Kidney (tissue), 14 donors: ENCODE data around the gene NCKAP5. TPM values are rescaled to one million over a fixed set of nuclear protein-coding genes. Genes with fewer than 3 reads are reported as not detected.

Experiments used
- DNase-seq, 5 donors: peaks; one replicate each; pipeline ENCODE4 v3.0.0-alpha.2; 2013 to 2020
- FAIRE-seq: peaks from 2 replicates; lab custom pipeline; 2012; peaks lifted over from hg19 to GRCh38; lab: Jason Lieb, UNC
- H3K27ac ChIP-seq, 2 donors: one replicate each; pipeline ENCODE4 v1.7.0; 2013; ENCODE audit warnings: low read depth in 2 of 2, low read length in 2 of 2, inconsistent platforms in 1 of 2
- H3K27me3 ChIP-seq: one replicate; pipeline ENCODE4 v1.7.1; 2013; ENCODE audit warnings: low read length, inconsistent platforms; ENCODE audit not compliant: control insufficient read depth, insufficient read depth
- H3K36me3 ChIP-seq, 3 donors: one replicate each; pipeline versions ENCODE4 v1.7.0 to v1.7.1; 2013; ENCODE audit warnings: low read length in 3 of 3, control low read depth in 1 of 3, inconsistent platforms in 1 of 3; ENCODE audit not compliant: insufficient read depth in 3 of 3, control insufficient read depth in 2 of 3
- H3K4me1 ChIP-seq, 3 donors: one replicate each; pipeline versions ENCODE4 v1.7.0 to v1.7.1; 2013; ENCODE audit warnings: low read length in 3 of 3, inconsistent platforms in 1 of 3, low read depth in 1 of 3; ENCODE audit not compliant: control insufficient read depth in 2 of 3, insufficient read depth in 2 of 3
- H3K4me3 ChIP-seq, 3 donors: one replicate each; pipeline versions ENCODE4 v1.7.0 to v1.8.1; 2013; ENCODE audit warnings: low read length in 3 of 3, control low read depth in 1 of 3, inconsistent platforms in 1 of 3
- H3K9ac ChIP-seq, 3 donors: one replicate each; pipeline versions ENCODE4 v1.7.0 to v1.7.1; 2013; ENCODE audit warnings: low read length in 3 of 3, control low read depth in 1 of 3, inconsistent platforms in 1 of 3
- H3K9me3 ChIP-seq, 3 donors: one replicate each; pipeline versions ENCODE4 v1.7.0 to v1.7.1; 2013; ENCODE audit warnings: low read length in 3 of 3, control low read depth in 1 of 3, inconsistent platforms in 1 of 3; ENCODE audit not compliant: control insufficient read depth in 2 of 3, insufficient read depth in 1 of 3
- intact Hi-C: fragments of 100-400 bp; cut with DNase I; formaldehyde crosslinking; loops from one replicate; pipeline ENCODE4 v1.11.1; 2022
- polyA plus RNA-seq: library from polyadenylated mRNA; stranded (reverse); fragments of 350-450 nt; fragmentation: Illumina TruSeq; extraction: RNeasy Lipid Tissue Mini Kit (QIAGEN cat#74804); gene quantifications from one replicate; pipeline ENCODE4 v1.2.3, GENCODE V29; 2014; ENCODE audit warnings: low read depth, low replicate concordance; ENCODE audit not compliant: insufficient read depth
- total RNA-seq: library from RNA; stranded (reverse); fragmentation: NEBNext Ultra II Directional; extraction: Animal tissue kit (Norgen Biotek cat#: 25700); gene quantifications from one replicate; pipeline ENCODE4 v1.2.1, GENCODE V29; 2021
- TF ChIP-seq, protein P1 (sequence below): IDR thresholded peaks from 3 replicates; pipeline ENCODE4 v1.5.1; 2012; ENCODE audit warnings: mild to moderate bottlenecking, moderate library complexity, borderline replicate concordance; ENCODE audit not compliant: insufficient read depth; ENCODE audit errors: extremely low read depth
- donor health status: control.
- donor health status: control.
- donor health status: control.
- donor health status: control.
- donor health status: control.
- donor health status: DM: yes; HTN: yes; CAD: no.
- donor health status: Normal renal cell carcinoma (clear cell type).

The NCKAP5 gene
- total and polyA plus RNA-seq, 2 donors from 2014 or later: 1.8 to 2.9 TPM

DNA sequence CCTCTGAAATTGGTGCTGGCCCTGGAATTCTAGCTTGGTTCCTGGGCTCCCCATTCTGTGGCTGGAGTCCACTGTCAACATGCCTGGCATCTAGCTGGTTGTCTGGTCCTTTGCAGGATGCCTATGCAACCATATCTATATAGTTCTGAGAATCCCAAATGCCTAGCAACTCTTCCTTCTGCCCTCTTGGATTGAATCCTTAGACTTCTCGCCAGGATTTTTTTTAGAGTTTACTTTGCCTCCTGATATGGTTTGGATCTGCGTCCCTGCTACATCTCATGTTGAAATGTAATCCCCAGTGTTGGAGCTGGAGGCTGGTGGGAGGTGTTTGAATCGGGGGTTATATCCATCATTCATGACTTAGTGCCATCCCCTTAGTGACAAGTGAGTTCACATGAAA is 833.3 kb downstream of the NCKAP5 start:
- FAIRE-seq: no peak

DNA sequence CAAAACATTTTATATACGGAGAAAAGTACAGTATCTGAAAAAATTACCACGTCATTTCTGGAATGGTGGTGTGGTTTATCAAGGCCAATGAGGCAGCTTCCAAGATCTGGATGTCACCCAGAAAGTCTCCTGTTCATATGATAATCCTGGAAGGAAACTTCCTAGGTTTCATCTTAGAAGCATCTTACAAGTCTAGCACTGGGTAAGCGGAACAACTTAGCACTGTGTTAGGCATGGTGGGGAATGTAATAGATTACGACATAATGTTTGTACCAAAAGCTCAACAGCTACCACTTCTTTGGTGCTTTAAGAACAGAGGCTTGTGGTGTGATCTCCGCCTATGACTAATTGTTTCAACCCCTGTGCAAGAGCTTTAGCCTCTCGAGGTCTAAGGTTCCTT is 835.2 kb downstream of the NCKAP5 start:
- no peaks in the 10 kb centered on the region for H3K9me3 ChIP-seq
- H3K27me3 ChIP-seq: no peaks in the 10 kb centered on the region
- FAIRE-seq: no peak
- DNase-seq: no peak
- H3K4me1 ChIP-seq: no peaks in the 10 kb centered on the region
- intact Hi-C loops: no loop called here
- TF ChIP-seq, protein P1, sequence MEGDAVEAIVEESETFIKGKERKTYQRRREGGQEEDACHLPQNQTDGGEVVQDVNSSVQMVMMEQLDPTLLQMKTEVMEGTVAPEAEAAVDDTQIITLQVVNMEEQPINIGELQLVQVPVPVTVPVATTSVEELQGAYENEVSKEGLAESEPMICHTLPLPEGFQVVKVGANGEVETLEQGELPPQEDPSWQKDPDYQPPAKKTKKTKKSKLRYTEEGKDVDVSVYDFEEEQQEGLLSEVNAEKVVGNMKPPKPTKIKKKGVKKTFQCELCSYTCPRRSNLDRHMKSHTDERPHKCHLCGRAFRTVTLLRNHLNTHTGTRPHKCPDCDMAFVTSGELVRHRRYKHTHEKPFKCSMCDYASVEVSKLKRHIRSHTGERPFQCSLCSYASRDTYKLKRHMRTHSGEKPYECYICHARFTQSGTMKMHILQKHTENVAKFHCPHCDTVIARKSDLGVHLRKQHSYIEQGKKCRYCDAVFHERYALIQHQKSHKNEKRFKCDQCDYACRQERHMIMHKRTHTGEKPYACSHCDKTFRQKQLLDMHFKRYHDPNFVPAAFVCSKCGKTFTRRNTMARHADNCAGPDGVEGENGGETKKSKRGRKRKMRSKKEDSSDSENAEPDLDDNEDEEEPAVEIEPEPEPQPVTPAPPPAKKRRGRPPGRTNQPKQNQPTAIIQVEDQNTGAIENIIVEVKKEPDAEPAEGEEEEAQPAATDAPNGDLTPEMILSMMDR: no peak
- no peak overlapping the region for H3K27ac ChIP-seq
- peaks cover 0 to 6% (median 0%) of the 10 kb centered on the region in 3 donors for H3K36me3 ChIP-seq
- H3K4me3 ChIP-seq: no peak overlapping the region
- H3K9ac ChIP-seq: no peak overlapping the region

More for the DNA sequence above, 833.3 kb downstream of the NCKAP5 start:
- H3K4me1 ChIP-seq: no peaks in the 10 kb centered on the region
- H3K9me3 ChIP-seq: no peaks in the 10 kb centered on the region
- DNase-seq: no peak
- no peak overlapping the region for H3K9ac ChIP-seq
- no peaks in the 10 kb centered on the region for H3K36me3 ChIP-seq
- no peak overlapping the region for H3K27ac ChIP-seq
- TF ChIP-seq, protein P1: no peak
- H3K27me3 ChIP-seq: no peaks in the 10 kb centered on the region
- intact Hi-C loops: no loop called here
- no peak overlapping the region for H3K4me3 ChIP-seq

DNA sequence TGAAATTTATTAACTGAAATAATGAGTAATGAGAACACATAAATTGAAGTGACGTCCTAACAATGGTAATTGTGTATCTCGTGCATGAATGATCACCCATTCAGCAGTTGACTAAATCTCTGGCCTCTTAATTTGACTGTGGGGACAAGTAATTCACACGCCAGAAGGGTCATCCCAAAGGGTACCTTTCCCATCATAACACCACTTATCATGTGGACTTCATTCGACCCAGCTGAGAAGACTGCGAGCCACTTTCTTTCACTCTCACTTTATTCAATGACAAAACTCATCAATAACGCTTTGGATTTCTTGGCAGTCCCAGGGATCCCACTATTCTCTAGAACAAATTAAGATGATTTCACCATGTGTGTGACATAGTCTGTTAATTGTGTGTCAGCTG is 835.6 kb downstream of the NCKAP5 start:
- no peak overlapping the region for H3K9ac ChIP-seq
- H3K27ac ChIP-seq: no peak overlapping the region
- no peaks in the 10 kb centered on the region for H3K9me3 ChIP-seq
- FAIRE-seq: no peak
- H3K4me1 ChIP-seq: no peaks in the 10 kb centered on the region
- DNase-seq: no peak
- H3K27me3 ChIP-seq: no peaks in the 10 kb centered on the region
- peaks cover 0 to 6% (median 0%) of the 10 kb centered on the region in 3 donors for H3K36me3 ChIP-seq
- intact Hi-C loops: no loop called here
- H3K4me3 ChIP-seq: no peak overlapping the region
- TF ChIP-seq, protein P1: no peak

DNA sequence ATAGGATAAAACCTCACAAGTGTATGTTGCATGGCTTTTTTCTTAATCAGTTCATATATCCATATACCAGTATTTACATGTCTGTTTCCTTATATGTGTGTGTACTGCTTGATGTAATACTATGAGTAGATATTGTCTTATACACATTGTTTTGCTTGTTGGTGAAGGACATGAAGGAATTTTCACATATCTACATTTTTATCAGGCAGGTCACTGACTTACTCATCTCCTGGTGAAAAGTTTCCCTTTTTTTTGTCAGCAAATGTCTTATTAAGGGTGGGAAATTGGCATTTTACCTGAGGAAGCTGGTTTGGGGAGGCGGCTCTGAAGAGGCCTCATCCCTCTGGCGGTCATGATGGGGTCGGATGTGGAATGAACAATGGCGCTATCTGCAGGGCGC is 836.8 kb downstream of the NCKAP5 start:
- intact Hi-C loops: no loop called here
- no peak for DNase-seq
- TF ChIP-seq, protein P1: no peak
- Histone ChIP-seq H3K27ac (no peak overlapping the region), H3K4me1 (no peaks in the 10 kb centered on the region), H3K36me3 (peaks cover 0 to 6% (median 0%) of the 10 kb centered on the region in 3 donors), H3K9me3 (no peaks in the 10 kb centered on the region), H3K9ac (no peak overlapping the region), H3K27me3 (no peaks in the 10 kb centered on the region), H3K4me3 (no peak overlapping the region)
- no peak for FAIRE-seq
